GM19395 (cell line): ENCODE results near the gene RAPGEF3.
A peak's percentile ranks its signal among the peaks of the same experiment; 100 is the strongest.

Source experiments
- ATAC-seq: cut with Tn5 transposase; IDR thresholded peaks from one replicate; pipeline ENCODE4 v1.9.1; 2021; ENCODE audit warnings: mild to moderate bottlenecking, moderate library complexity; ENCODE audit not compliant: unreplicated experiment

Gene RAPGEF3

DNA sequence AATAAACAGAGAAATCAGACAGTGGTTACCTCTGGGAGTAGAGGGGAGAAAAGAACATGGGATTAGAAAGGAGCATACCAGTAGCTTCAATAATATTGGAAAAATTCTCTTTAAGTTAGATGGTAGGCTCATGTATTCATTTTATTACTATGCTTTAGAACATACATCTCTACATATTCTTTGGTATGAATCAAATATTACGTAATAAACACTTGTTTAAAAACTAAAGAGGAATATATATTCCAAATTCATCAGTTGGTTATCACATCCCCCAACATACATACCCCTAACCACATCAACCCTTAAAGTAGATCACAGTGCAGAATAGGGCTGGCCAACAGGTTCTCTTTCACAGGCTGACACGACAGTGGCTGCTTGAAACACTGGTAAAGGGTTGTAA, 58.4 kb downstream of the RAPGEF3 start:
- no peak for ATAC-seq

DNA sequence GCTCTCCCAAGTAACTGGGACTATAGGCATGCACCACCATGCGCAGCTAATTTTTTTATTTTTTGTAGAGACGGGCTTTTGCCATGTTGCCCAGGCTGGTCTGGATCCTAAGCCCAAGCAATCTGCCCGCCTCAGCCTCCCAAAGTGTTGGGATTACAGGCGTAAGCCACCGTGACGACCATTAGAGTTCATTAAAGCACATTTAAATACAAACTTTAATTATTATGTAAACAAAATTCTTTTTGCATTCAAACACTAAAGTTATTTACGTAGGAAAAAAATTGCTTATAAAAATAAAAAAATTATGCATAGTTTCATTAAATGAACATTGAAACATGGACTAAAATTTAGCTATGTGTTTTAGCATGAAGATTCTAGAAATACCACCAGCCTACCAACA, 60.0 kb downstream of the RAPGEF3 start:
- ATAC-seq, result no peak

DNA sequence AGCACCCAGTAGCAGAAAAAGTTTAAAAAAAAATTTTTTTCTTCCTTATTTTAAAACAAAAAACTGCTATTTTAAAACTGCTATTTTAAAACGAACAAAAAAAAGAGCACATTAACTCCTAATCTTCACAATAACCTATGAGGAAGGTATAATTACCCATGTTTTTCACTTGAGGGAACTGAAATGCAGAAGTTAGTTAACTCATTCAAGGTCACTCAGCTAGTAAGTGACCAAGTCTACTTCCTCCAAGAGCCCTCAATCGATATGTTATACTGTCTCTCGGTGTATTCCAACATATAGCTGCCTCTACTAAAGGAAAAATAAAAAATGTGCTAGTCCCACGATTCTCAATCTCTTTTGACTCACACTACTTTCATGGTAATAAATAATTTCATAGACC, 60.6 kb downstream of the RAPGEF3 start:
- ATAC-seq, result no peak

DNA sequence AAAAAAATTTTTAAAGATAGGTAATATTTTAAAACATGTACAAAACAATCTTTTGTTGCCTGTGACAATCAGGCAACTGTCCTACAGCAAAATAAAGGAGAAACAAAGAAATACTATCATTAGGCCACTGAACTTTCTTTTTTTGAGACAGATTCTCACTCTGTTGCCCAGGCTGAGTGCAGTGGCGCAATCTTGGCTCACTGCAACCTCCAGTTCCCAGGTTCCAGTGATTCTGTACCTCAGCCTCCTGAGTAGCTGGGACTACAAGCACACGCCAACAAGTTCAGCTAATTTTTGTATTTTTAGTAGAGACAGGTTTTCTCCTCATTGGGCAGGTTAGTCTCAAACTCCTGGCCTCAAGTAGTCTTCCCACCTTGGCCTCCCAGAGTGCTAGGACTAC, 69.5 kb downstream of the RAPGEF3 start:
- ATAC-seq, result no peak

DNA sequence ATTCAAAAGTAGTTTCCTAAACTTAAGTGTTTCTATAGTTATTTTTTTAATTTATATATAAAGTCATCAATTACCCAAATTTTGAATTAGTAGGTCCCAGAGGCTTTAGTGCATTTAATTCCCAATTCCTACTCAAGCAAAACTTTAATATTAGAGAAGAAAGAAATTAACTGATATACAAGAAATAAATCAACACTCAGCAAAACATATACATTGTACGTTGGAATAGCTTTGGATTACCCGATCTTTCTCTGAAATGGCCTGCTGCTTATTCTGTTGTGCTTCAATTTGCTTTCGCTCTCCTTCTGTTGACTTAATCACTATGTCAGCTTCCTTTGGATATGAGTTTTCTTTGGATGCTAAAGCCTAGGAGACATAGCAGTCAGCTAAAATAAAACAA, 71.0 kb downstream of the RAPGEF3 start:
- no peak for ATAC-seq

DNA sequence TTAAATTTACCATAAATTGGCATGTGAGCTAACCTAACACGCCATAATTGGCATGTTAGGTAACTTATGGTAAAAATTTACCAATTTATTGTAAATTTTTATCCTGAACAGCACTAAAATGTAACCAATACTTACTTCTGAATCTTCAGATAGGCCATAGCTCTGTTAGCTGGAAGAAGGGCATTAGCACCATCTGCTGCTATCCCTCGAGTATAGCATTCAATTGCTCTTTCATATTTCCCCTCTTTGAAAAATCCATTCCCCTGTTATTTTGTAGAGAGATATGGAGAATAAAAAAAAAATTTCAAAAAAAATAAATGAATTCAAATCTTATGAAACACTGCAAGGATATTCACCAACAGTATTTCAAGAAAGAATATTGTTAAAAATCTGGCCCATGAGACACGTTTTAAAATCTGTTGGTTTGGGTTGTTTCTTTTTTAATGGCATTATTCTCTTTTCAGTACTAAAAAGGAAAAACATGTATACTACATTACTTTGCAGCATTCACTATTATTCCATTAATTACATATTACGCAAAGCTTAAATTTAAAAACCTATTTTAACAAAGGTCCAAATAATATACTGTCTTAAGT, 71.9 kb downstream of the RAPGEF3 start:
- peak; percentile 50 for ATAC-seq
